DMS 273 treated with DMSO at 0.1 percent for 48 hours (cell line): ENCODE measurements around the gene SIK2.
"Not testable (repeated sequence)": the region's sequence is repeated elsewhere in the genome, so short reads cannot be mapped to it uniquely, and the experiment has no call there.

Experiments
- DNase-seq: peaks from one replicate; lab custom pipeline; 2025; lab: John Stamatoyannopoulos, UW

Gene SIK2

GRCh38 chr11:111658493-111658892 lies 56.2 kb downstream of the SIK2 start:
- DNase-seq, result not testable (repeated sequence)

GRCh38 chr11:111659201-111660115 lies 57.2 kb downstream of the SIK2 start:
- DNase-seq, result no peak

- DNase-seq, result no peak
Observed at GRCh38 chr11:111660822-111661221, 58.6 kb downstream of the SIK2 start.

- no peak for DNase-seq
Observed at GRCh38 chr11:111663820-111664219, 61.6 kb downstream of the SIK2 start.

GRCh38 chr11:111665777-111666176 lies 63.5 kb downstream of the SIK2 start:
- no peak for DNase-seq

- DNase-seq, result no peak
Observed at GRCh38 chr11:111668980-111669379, 66.7 kb downstream of the SIK2 start.

- DNase-seq, result no peak
Observed at GRCh38 chr11:111671383-111671782, 69.1 kb downstream of the SIK2 start.

- no peak for DNase-seq
Observed at GRCh38 chr11:111672949-111673348, 70.7 kb downstream of the SIK2 start.

- no peak for DNase-seq
Observed at GRCh38 chr11:111674941-111675340, 72.7 kb downstream of the SIK2 start.

- no peak for DNase-seq
Observed at GRCh38 chr11:111675891-111676290, 73.6 kb downstream of the SIK2 start.

GRCh38 chr11:111676878-111677585 lies 74.8 kb downstream of the SIK2 start:
- DNase-seq, result no peak

- no peak for DNase-seq
Observed at GRCh38 chr11:111680486-111681175, 78.4 kb downstream of the SIK2 start.

GRCh38 chr11:111683806-111684205 lies 81.6 kb downstream of the SIK2 start:
- DNase-seq, result no peak

GRCh38 chr11:111684251-111684650 lies 82.0 kb downstream of the SIK2 start:
- DNase-seq, result no peak

GRCh38 chr11:111688013-111688412 lies 85.8 kb downstream of the SIK2 start:
- DNase-seq, result no peak

- DNase-seq, result no peak
Observed at GRCh38 chr11:111691176-111691575, 88.9 kb downstream of the SIK2 start.

GRCh38 chr11:111691741-111692140 lies 89.5 kb downstream of the SIK2 start:
- DNase-seq, result no peak

GRCh38 chr11:111693224-111693937 lies 91.1 kb downstream of the SIK2 start:
- no peak for DNase-seq

- DNase-seq, result no peak
Observed at GRCh38 chr11:111694851-111695250, 92.6 kb downstream of the SIK2 start.

GRCh38 chr11:111696556-111696955 lies 94.3 kb downstream of the SIK2 start:
- DNase-seq, result no peak

GRCh38 chr11:111697933-111698371 lies 95.7 kb downstream of the SIK2 start:
- no peak for DNase-seq
